ENCODE measurements around the gene HS6ST1. TPM values are rescaled to one million over a fixed set of nuclear protein-coding genes. Genes with fewer than 3 reads are reported as not detected.

Gene HS6ST1
- total and polyA plus RNA-seq, 2 of the 4 experiments (the other 2 are of a cell fraction): 29.9 to 36.9 TPM

GRCh38 chr2:128284037-128284441 is 34.6 kb downstream of the HS6ST1 start:
- H3K56ac ChIP-seq (ENCODE audit: extremely low read depth, insufficient read depth, low read length): no peak overlapping the region
- ATAC-seq (ENCODE audit: low read depth) (no peak), DNase-seq (no peak)
- H3K79me1 ChIP-seq (ENCODE audit: low read depth in 1 of 2, low read length in 2 of 2): peaks cover 48 to 95% of the 10 kb centered on the region in 2 experiments
- no peak overlapping the region for H3K4ac ChIP-seq (ENCODE audit: low read depth, low read length)
- H4K20me1 ChIP-seq (ENCODE audit: insufficient read depth, low read length): peaks cover 100% of the 10 kb centered on the region
- H3K9ac ChIP-seq (ENCODE audit: low read depth, low read length): no peak overlapping the region
- H4K91ac ChIP-seq (ENCODE audit: insufficient read depth, low read depth, low read length): no peak overlapping the region
- H4K8ac ChIP-seq (ENCODE audit: low read depth in 2 of 2, low read length in 2 of 2): no peak overlapping the region
- H3K4me1 ChIP-seq (ENCODE audit: control insufficient read depth, insufficient read depth, low read length): peaks cover 22% of the 10 kb centered on the region
- dilution Hi-C loops (cut with HindIII; ENCODE audit: low sequenced_read_pairs, unreplicated experiment) (no loop called here), in situ Hi-C loops (cut with MboI; ENCODE audit: low sequenced_read_pairs) (no loop called here), intact Hi-C loops (cut with micrococcal nuclease) (no loop called here)
- ChIA-PET POLR2A (ENCODE audit: unreplicated experiment) (no interaction called here), CTCF (no interaction called here)
- no peak overlapping the region for H3K4me3 ChIP-seq (ENCODE audit: insufficient read depth, low read depth, low read length)
- no peak overlapping the region for H2BK5ac ChIP-seq (ENCODE audit: low read depth, low read length, poor library complexity, severe bottlenecking)
- no peak overlapping the region for H4K5ac ChIP-seq (ENCODE audit: low read depth, low read length)
- no peak overlapping the region for H2AFZ ChIP-seq (replicated peaks; ENCODE audit: low read length, poor library complexity)
- H3K23ac ChIP-seq (ENCODE audit: low read depth, low read length): no peak overlapping the region
- WGBS, 2 experiments (ENCODE audit: extremely low coverage in 2 of 2, insufficient read length in 1 of 2): 94% methylated on average over 6 of the region's 7 CpGs; no CpG with 5 or more reads in 1 of the 2 experiments
- TF ChIP-seq RCOR1 (IDR thresholded peaks at IDR 0.05; ENCODE audit: insufficient replicate concordance, low read length) (no peak), CTCF (conservative IDR thresholded peaks at IDR 0.05; ENCODE audit: low read depth, low read length) (no peak), ELK1 (IDR thresholded peaks at IDR 0.05; ENCODE audit: borderline replicate concordance, low read depth, low read length) (no peak)
- H3K9me3 ChIP-seq (ENCODE audit: control insufficient read depth, insufficient read depth, low read length): no peaks in the 10 kb centered on the region
- peaks cover 17% of the 10 kb centered on the region for H3K9me1 ChIP-seq (ENCODE audit: insufficient read depth, low read length)
- H3K27ac ChIP-seq (ENCODE audit: insufficient read depth, low read length): no peak overlapping the region
- no peaks in the 10 kb centered on the region for H3K27me3 ChIP-seq (ENCODE audit: control insufficient read depth, insufficient read depth, low read length)
- peaks cover 62% of the 10 kb centered on the region for H3K36me3 ChIP-seq (ENCODE audit: control insufficient read depth, insufficient read depth, low read length)
- no peak overlapping the region for H2AK5ac ChIP-seq (ENCODE audit: low read depth, low read length)
- no peak overlapping the region for H2AK9ac ChIP-seq (replicated peaks; ENCODE audit: low read depth, low read length, poor library complexity)
- no peak overlapping the region for H2BK15ac ChIP-seq (ENCODE audit: low read depth, low read length)
- no peak overlapping the region for H3K4me2 ChIP-seq (ENCODE audit: low read depth, low read length)
- BruUV-seq (replicated peaks): no TSS peak
- H3K14ac ChIP-seq (replicated peaks; ENCODE audit: low read depth, low read length): no peak overlapping the region
- H2BK20ac ChIP-seq (ENCODE audit: low read depth, low read length): no peak overlapping the region
- H3K18ac ChIP-seq (ENCODE audit: low read depth, low read length): no peak overlapping the region
- H2BK120ac ChIP-seq (ENCODE audit: low read depth, low read length): no peak overlapping the region

Measured in IMR-90 (cell line).